ENCODE measurements around the gene FAM180B.
"Not testable (repeated sequence)": the region's sequence is repeated elsewhere in the genome, so short reads cannot be mapped to it uniquely, and the experiment has no call there.

The FAM180B gene

GRCh38 chr11:47616726-47617416 is 30.4 kb downstream of the FAM180B start:
- Histone ChIP-seq H3K9me3 (ENCODE audit: low read depth, low read length) (no peaks in the 10 kb centered on the region), H3K36me3 (ENCODE audit: insufficient read depth, low read length) (peaks cover 39% of the 10 kb centered on the region), H3K4me3 (no peak overlapping the region), H3K9ac (ENCODE audit: insufficient read length) (no peak overlapping the region), H3K27ac (no peak overlapping the region)
- TF ChIP-seq POLR2AphosphoS5 (IDR thresholded peaks at IDR 0.05; ENCODE audit: borderline replicate concordance, low read depth, low read length) (no peak), EZH2 (IDR thresholded peaks at IDR 0.05) (no peak), FOXP2 (optimal IDR thresholded peaks at IDR 0.05; ENCODE audit: control extremely low read depth, extremely low read length, insufficient read depth) (no peak)
- no peak for DNase-seq (ENCODE audit: low read depth, low spot score)

- Histone ChIP-seq H3K4me3 (no peak overlapping the region), H3K27ac (peak overlapping the region; percentile 19; the same call in 1 of the 2 replicates), H3K36me3 (ENCODE audit: insufficient read depth, low read length) (peaks cover 44% of the 10 kb centered on the region), H3K9ac (ENCODE audit: insufficient read length) (no peak overlapping the region), H3K9me3 (ENCODE audit: low read depth, low read length) (no peaks in the 10 kb centered on the region)
- no peak for TF ChIP-seq EZH2 (IDR thresholded peaks at IDR 0.05)
- TF ChIP-seq POLR2AphosphoS5 (IDR thresholded peaks at IDR 0.05; ENCODE audit: borderline replicate concordance, low read depth, low read length) = no peak
- no peak for TF ChIP-seq FOXP2 (optimal IDR thresholded peaks at IDR 0.05; ENCODE audit: control extremely low read depth, extremely low read length, insufficient read depth)
- DNase-seq (ENCODE audit: low read depth, low spot score) = no peak
These were observed 30.9 kb downstream of the FAM180B start for GRCh38 chr11:47617417-47617809.

- H3K27ac ChIP-seq = no peak overlapping the region
- no peak overlapping the region for H3K4me3 ChIP-seq
- DNase-seq (ENCODE audit: low read depth, low spot score) = no peak
- H3K36me3 ChIP-seq (ENCODE audit: insufficient read depth, low read length) = peaks cover 64% of the 10 kb centered on the region
- H3K9ac ChIP-seq (ENCODE audit: insufficient read length) = no peak overlapping the region
- no peaks in the 10 kb centered on the region for H3K9me3 ChIP-seq (ENCODE audit: low read depth, low read length)
- no peak for TF ChIP-seq POLR2AphosphoS5 (IDR thresholded peaks at IDR 0.05; ENCODE audit: borderline replicate concordance, low read depth, low read length)
- no peak for TF ChIP-seq FOXP2 (optimal IDR thresholded peaks at IDR 0.05; ENCODE audit: control extremely low read depth, extremely low read length, insufficient read depth)
These were observed 34.4 kb downstream of the FAM180B start for GRCh38 chr11:47620836-47621378.

- no peak for DNase-seq (ENCODE audit: low read depth, low spot score)
- no peak overlapping the region for H3K9ac ChIP-seq (ENCODE audit: insufficient read length)
- no peak overlapping the region for H3K4me3 ChIP-seq
- H3K27ac ChIP-seq = no peak overlapping the region
- peaks cover 77% of the 10 kb centered on the region for H3K36me3 ChIP-seq (ENCODE audit: insufficient read depth, low read length)
- TF ChIP-seq EZH2 (IDR thresholded peaks at IDR 0.05) (no peak), FOXP2 (optimal IDR thresholded peaks at IDR 0.05; ENCODE audit: control extremely low read depth, extremely low read length, insufficient read depth) (no peak), POLR2AphosphoS5 (IDR thresholded peaks at IDR 0.05; ENCODE audit: borderline replicate concordance, low read depth, low read length) (no peak)
- no peaks in the 10 kb centered on the region for H3K9me3 ChIP-seq (ENCODE audit: low read depth, low read length)
These were observed 39.8 kb downstream of the FAM180B start for GRCh38 chr11:47626234-47626633.

- no peak for DNase-seq (ENCODE audit: low read depth, low spot score)
- Histone ChIP-seq H3K27ac (no peak overlapping the region), H3K9me3 (ENCODE audit: low read depth, low read length) (no peaks in the 10 kb centered on the region), H3K9ac (ENCODE audit: insufficient read length) (no peak overlapping the region), H3K4me3 (no peak overlapping the region), H3K36me3 (ENCODE audit: insufficient read depth, low read length) (peaks cover 74% of the 10 kb centered on the region)
- no peak for TF ChIP-seq POLR2AphosphoS5 (IDR thresholded peaks at IDR 0.05; ENCODE audit: borderline replicate concordance, low read depth, low read length)
- no peak for TF ChIP-seq FOXP2 (optimal IDR thresholded peaks at IDR 0.05; ENCODE audit: control extremely low read depth, extremely low read length, insufficient read depth)
- TF ChIP-seq EZH2 (IDR thresholded peaks at IDR 0.05) = no peak
These were observed 41.5 kb downstream of the FAM180B start for GRCh38 chr11:47628026-47628425.

GRCh38 chr11:47631473-47631872 is 45.0 kb downstream of the FAM180B start:
- H3K9me3 ChIP-seq (ENCODE audit: low read depth, low read length) = no peaks in the 10 kb centered on the region
- H3K36me3 ChIP-seq (ENCODE audit: insufficient read depth, low read length) = peaks cover 74% of the 10 kb centered on the region
- no peak for TF ChIP-seq EZH2 (IDR thresholded peaks at IDR 0.05)
- TF ChIP-seq FOXP2 (optimal IDR thresholded peaks at IDR 0.05; ENCODE audit: control extremely low read depth, extremely low read length, insufficient read depth) = no peak
- no peak for TF ChIP-seq POLR2AphosphoS5 (IDR thresholded peaks at IDR 0.05; ENCODE audit: borderline replicate concordance, low read depth, low read length)
- no peak overlapping the region for H3K4me3 ChIP-seq
- no peak for DNase-seq (ENCODE audit: low read depth, low spot score)
- H3K27ac ChIP-seq = no peak overlapping the region
- H3K9ac ChIP-seq (ENCODE audit: insufficient read length) = no peak overlapping the region

- H3K9me3 ChIP-seq (ENCODE audit: low read depth, low read length); H3K27ac ChIP-seq; DNase-seq (ENCODE audit: low read depth, low spot score); H3K9ac ChIP-seq (ENCODE audit: insufficient read length); H3K4me3 ChIP-seq: not testable (repeated sequence)
- H3K36me3 ChIP-seq (ENCODE audit: insufficient read depth, low read length) = peaks cover 52% of the 10 kb centered on the region
These were observed 49.9 kb downstream of the FAM180B start for GRCh38 chr11:47636331-47636730.
